Fibroblast of lung (primary cell): ENCODE data around the gene ULK2. TPM values are rescaled to one million over a fixed set of nuclear protein-coding genes. Genes with fewer than 3 reads are reported as not detected.

ENCODE experiments used
- DNase-seq, 2 donors: peaks; one replicate each; pipeline versions ENCODE4 v3.0.0 to v3.0.0-alpha.2; 2010; ENCODE audit warnings: low read depth in 2 of 2
- H2AFZ ChIP-seq: 2 replicates; pipeline ENCODE4 v1.5.1; 2012; ENCODE audit warnings: low read length, control low read depth, inconsistent platforms
- H3K27ac ChIP-seq: 2 replicates; pipeline ENCODE4 v1.5.1; 2011; ENCODE audit warnings: low read length, control low read depth; ENCODE audit not compliant: insufficient read depth
- H3K27me3 ChIP-seq: 2 replicates; pipeline ENCODE4 v1.5.1; 2011; ENCODE audit warnings: mild to moderate bottlenecking, low read length; ENCODE audit not compliant: control insufficient read depth, insufficient read depth
- H3K36me3 ChIP-seq: 2 replicates; pipeline ENCODE4 v1.5.1; 2011; ENCODE audit warnings: low read length; ENCODE audit not compliant: control insufficient read depth, insufficient read depth
- H3K4me1 ChIP-seq: 2 replicates; pipeline ENCODE4 v1.5.1; 2011; ENCODE audit warnings: low read length; ENCODE audit not compliant: control insufficient read depth, insufficient read depth; ENCODE audit errors: extremely low read depth
- H3K4me2 ChIP-seq: 2 replicates; pipeline ENCODE4 v1.5.1; 2011; ENCODE audit warnings: low read length, control low read depth; ENCODE audit not compliant: insufficient read depth; ENCODE audit errors: extremely low read depth
- H3K4me3 ChIP-seq, 4 experiments: fragments of 200-600 bp in 1 of 4; sonication (generic) in 1 of 4; replicated peaks in 1 of 4; 2 replicates each; pipeline ENCODE4 v1.5.1; 2011 to 2016; ENCODE audit warnings: low read length in 4 of 4, low read depth in 3 of 4, mild to moderate bottlenecking in 3 of 4, control low read depth in 2 of 4, inconsistent platforms in 1 of 4, mixed read lengths in 1 of 4; ENCODE audit not compliant: insufficient read depth in 1 of 4; ENCODE audit errors: control extremely low read depth in 1 of 4
- H3K79me2 ChIP-seq: 2 replicates; pipeline ENCODE4 v1.5.1; 2012; ENCODE audit warnings: mild to moderate bottlenecking, low read length, inconsistent platforms; ENCODE audit not compliant: control insufficient read depth, insufficient read depth
- H3K9ac ChIP-seq: 2 replicates; pipeline ENCODE4 v1.5.1; 2011; ENCODE audit warnings: mild to moderate bottlenecking, low read length, control low read depth; ENCODE audit not compliant: insufficient read depth
- H3K9me3 ChIP-seq: 2 replicates; pipeline ENCODE4 v1.5.1; 2012; ENCODE audit warnings: low read depth, low read length; ENCODE audit not compliant: control insufficient read depth, insufficient read depth
- H4K20me1 ChIP-seq: 2 replicates; pipeline ENCODE4 v1.5.1; 2011; ENCODE audit warnings: low read length; ENCODE audit not compliant: control insufficient read depth, insufficient read depth; ENCODE audit errors: extremely low read depth
- CTCF ChIP-seq, 2 donors: IDR thresholded peaks in 1 of 2; conservative IDR thresholded peaks in 1 of 2; 1 replicate in 1 of 2; 2 replicates in 1 of 2; pipeline ENCODE4 v1.5.1; 2011 to 2012; ENCODE audit warnings: low read length in 2 of 2, control low read depth in 1 of 2, inconsistent platforms in 1 of 2, low read depth in 1 of 2, mild to moderate bottlenecking in 1 of 2
- EZH2 ChIP-seq: IDR thresholded peaks from 2 replicates; pipeline ENCODE4 v1.5.1; 2012; ENCODE audit warnings: low read length, control low read depth, mild to moderate bottlenecking; ENCODE audit errors: missing control alignments
- polyA plus RNA-seq, 2 donors: library from polyadenylated mRNA; depleted of rRNA in 1 of 2; stranded (reverse) in 1 of 2; unstranded in 1 of 2; fragments of >200 nt; gene quantifications; 2 replicates each; pipeline ENCODE4 v1.2.1, GENCODE V29; 2011 to 2012; ENCODE audit warnings: missing spikeins in 1 of 2
- total RNA-seq: library from RNA; depleted of rRNA; stranded (reverse); fragments of >200 nt; gene quantifications from 2 replicates; pipeline ENCODE4 v1.2.1, GENCODE V29; 2014

The ULK2 gene
- total and polyA plus RNA-seq, 2 donors (not counting 1 experiment from before 2014, with no cell fraction given), result 20.0 to 46.1 TPM

DNA sequence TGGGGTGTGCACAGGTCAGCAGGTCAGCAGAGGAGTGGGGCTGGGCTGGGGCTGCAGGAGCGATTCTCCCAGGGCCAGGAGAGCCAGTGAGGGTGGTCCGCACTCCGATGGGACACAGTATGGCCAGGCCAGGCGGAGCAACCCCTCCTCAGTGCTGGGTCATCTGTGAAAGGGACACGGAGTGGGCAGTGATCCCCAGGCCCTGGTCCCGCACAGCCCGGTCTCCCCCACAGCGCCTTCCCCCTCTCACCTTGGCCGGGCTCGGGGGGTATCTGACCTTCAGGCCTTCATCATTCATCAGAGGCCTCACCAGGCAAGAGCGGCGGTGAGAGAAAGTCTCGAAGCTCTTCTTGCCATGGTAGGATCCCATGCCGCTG, 129.7 kb downstream of the ULK2 start:
- no peak overlapping the region for H2AFZ ChIP-seq
- H3K27me3 ChIP-seq, result no peaks in the 10 kb centered on the region
- H4K20me1 ChIP-seq, result no peaks in the 10 kb centered on the region
- H3K4me1 ChIP-seq, result no peaks in the 10 kb centered on the region
- H3K9me3 ChIP-seq, result no peaks in the 10 kb centered on the region
- no peak overlapping the region for H3K4me3 ChIP-seq
- H3K36me3 ChIP-seq, result no peaks in the 10 kb centered on the region
- DNase-seq, result no peak
- no peaks in the 10 kb centered on the region for H3K79me2 ChIP-seq
- no peak overlapping the region for H3K9ac ChIP-seq
- no peak overlapping the region for H3K27ac ChIP-seq
- no peak overlapping the region for H3K4me2 ChIP-seq
- TF ChIP-seq CTCF (conservative IDR thresholded peaks at IDR 0.05 in 1 of 2, IDR thresholded peaks at IDR 0.05 in 1 of 2; ENCODE audit: low read depth in 1 of 2, low read length in 2 of 2), result no peak
- no peak for TF ChIP-seq EZH2

DNA sequence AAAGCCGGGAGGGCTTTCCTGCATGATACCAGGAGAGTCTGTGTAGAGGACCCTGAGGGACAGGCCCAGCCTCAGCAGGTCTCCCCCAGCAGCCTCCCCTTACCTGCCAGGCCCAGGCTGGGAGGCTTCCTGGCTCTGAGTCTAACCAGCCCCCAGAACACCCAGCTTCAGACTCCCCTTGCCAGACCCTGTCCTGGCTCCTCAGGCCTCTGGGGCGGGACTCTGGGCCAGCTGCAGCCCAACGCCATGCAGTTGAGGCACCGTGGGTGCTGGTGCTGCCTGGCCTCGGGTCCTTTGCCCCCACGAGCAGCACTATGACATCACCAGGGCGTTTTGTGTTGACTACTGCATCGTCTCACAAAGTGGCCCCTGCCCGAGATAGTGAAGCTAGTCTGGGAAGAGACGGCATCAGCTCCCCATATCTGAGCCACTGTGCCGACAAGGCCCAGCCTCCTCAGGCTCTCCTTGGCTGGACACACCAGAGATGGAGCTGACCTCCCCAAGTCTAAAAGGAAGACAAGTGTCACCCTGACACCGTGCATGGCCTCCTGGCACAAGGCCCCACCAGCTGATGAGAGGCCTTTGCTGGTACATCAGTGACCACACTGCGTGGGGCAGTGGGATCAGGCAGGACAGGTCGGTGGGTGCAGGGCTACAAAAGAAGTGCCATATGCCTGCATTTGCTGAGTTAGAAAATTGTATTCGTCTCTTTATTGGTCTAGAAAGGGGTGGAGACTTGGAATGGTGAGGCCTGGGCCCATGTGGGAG, 130.2 kb downstream of the ULK2 start:
- H3K27ac ChIP-seq, result no peak overlapping the region
- no peak overlapping the region for H2AFZ ChIP-seq
- no peak for DNase-seq
- no peak overlapping the region for H3K4me2 ChIP-seq
- H3K79me2 ChIP-seq, result no peaks in the 10 kb centered on the region
- H3K9me3 ChIP-seq, result no peaks in the 10 kb centered on the region
- H3K4me1 ChIP-seq, result no peaks in the 10 kb centered on the region
- no peak overlapping the region for H3K9ac ChIP-seq
- H3K27me3 ChIP-seq, result no peaks in the 10 kb centered on the region
- TF ChIP-seq EZH2, result no peak
- no peak for TF ChIP-seq CTCF (conservative IDR thresholded peaks at IDR 0.05 in 1 of 2, IDR thresholded peaks at IDR 0.05 in 1 of 2; ENCODE audit: low read depth in 1 of 2, low read length in 2 of 2)
- no peaks in the 10 kb centered on the region for H4K20me1 ChIP-seq
- no peaks in the 10 kb centered on the region for H3K36me3 ChIP-seq
- no peak overlapping the region for H3K4me3 ChIP-seq

DNA sequence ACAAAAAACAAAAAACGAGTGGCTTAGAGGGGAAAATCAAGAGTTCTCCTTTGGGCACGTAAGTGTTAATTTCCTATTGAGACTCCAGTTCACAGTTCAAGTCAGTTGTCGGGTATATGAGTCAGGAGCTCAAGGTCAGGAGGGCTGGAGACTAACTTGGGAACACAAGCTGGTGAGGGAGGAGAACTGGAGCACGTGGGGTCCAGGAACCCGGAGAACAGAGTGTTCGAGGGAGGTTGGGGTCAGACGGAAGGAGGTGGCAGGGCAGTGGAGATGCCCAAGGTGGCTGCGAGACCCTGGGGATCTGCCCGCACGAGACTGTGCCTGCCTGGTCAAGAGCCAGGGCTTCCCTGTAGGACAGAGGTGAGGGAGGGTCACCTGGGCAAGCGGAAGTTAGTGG, 131.7 kb downstream of the ULK2 start:
- no peaks in the 10 kb centered on the region for H3K79me2 ChIP-seq
- H3K4me2 ChIP-seq, result no peak overlapping the region
- H3K9me3 ChIP-seq, result no peaks in the 10 kb centered on the region
- H2AFZ ChIP-seq, result no peak overlapping the region
- no peaks in the 10 kb centered on the region for H3K27me3 ChIP-seq
- DNase-seq, result no peak
- H3K9ac ChIP-seq, result no peak overlapping the region
- H3K27ac ChIP-seq, result no peak overlapping the region
- H3K4me1 ChIP-seq, result no peaks in the 10 kb centered on the region
- no peaks in the 10 kb centered on the region for H3K36me3 ChIP-seq
- H3K4me3 ChIP-seq, result no peak overlapping the region
- no peak for TF ChIP-seq CTCF (conservative IDR thresholded peaks at IDR 0.05 in 1 of 2, IDR thresholded peaks at IDR 0.05 in 1 of 2; ENCODE audit: low read depth in 1 of 2, low read length in 2 of 2)
- no peaks in the 10 kb centered on the region for H4K20me1 ChIP-seq
